Omental fat pad (tissue), 4 donors: Measurements from ENCODE around the gene CCDC178. TPM values are rescaled to one million over a fixed set of nuclear protein-coding genes. Genes with fewer than 3 reads are reported as not detected.

Experiments
- ATAC-seq: fragments of 150-250 bp; one replicate; pipeline ENCODE4 v1.9.1; 2016; ENCODE audit warnings: mild to moderate bottlenecking, moderate library complexity; ENCODE audit not compliant: low FRiP score
- DNase-seq: peaks from one replicate; pipeline ENCODE4 v3.0.0-alpha.2; 2019; ENCODE audit warnings: low spot score
- CTCF ChIP-seq, 3 donors: fragments of 450-650 bp; IDR thresholded peaks; one replicate each; pipeline ENCODE4 v1.5.1; 2016 to 2017; ENCODE audit warnings: antibody characterized with exemption in 3 of 3, mild to moderate bottlenecking in 3 of 3, moderate library complexity in 2 of 3
- total RNA-seq, 4 donors: library from RNA; depleted of rRNA; stranded (reverse); fragments of >200 nt; gene quantifications; one replicate each; pipeline ENCODE4 v1.1.0, GENCODE V29; 2016

Gene CCDC178
- total RNA-seq, 4 donors from 2014 or later = 2.6 to 10.6 (median 3.5) TPM

GRCh38 chr18:33146014-33146413 lies 294.5 kb downstream of the CCDC178 start:
- no peak for ATAC-seq

GRCh38 chr18:33135951-33136660 lies 304.4 kb downstream of the CCDC178 start:
- ATAC-seq (no peak), DNase-seq (no peak)
- no peak for TF ChIP-seq CTCF (IDR thresholded peaks at IDR 0.05)

More at GRCh38 chr18:33146014-33146413, 294.5 kb downstream of the CCDC178 start:
- DNase-seq = no peak
- no peak for TF ChIP-seq CTCF (IDR thresholded peaks at IDR 0.05)

GRCh38 chr18:33132657-33133056 lies 307.9 kb downstream of the CCDC178 start:
- TF ChIP-seq CTCF (IDR thresholded peaks at IDR 0.05) = no peak
- ATAC-seq (no peak), DNase-seq (no peak)

GRCh38 chr18:33128581-33128980 lies 311.9 kb downstream of the CCDC178 start:
- TF ChIP-seq CTCF (IDR thresholded peaks at IDR 0.05) = no peak
- DNase-seq = no peak
- no peak for ATAC-seq

GRCh38 chr18:33123862-33124518 lies 316.5 kb downstream of the CCDC178 start:
- DNase-seq = no peak
- no peak for ATAC-seq

GRCh38 chr18:33116376-33116775 lies 324.1 kb downstream of the CCDC178 start:
- no peak for DNase-seq
- no peak for TF ChIP-seq CTCF (IDR thresholded peaks at IDR 0.05)

More at GRCh38 chr18:33123862-33124518, 316.5 kb downstream of the CCDC178 start:
- TF ChIP-seq CTCF (IDR thresholded peaks at IDR 0.05) = no peak

GRCh38 chr18:33115917-33116316 lies 324.6 kb downstream of the CCDC178 start:
- no peak for TF ChIP-seq CTCF (IDR thresholded peaks at IDR 0.05)
- DNase-seq (no peak), ATAC-seq (no peak)

More at GRCh38 chr18:33116376-33116775, 324.1 kb downstream of the CCDC178 start:
- ATAC-seq = no peak
